ENCODE results near the gene THAP8. TPM values are rescaled to one million over a fixed set of nuclear protein-coding genes. Genes with fewer than 3 reads are reported as not detected.

THAP8 gene
- total RNA-seq, 1 donor from 2014 or later, result 10.1 TPM

DNA sequence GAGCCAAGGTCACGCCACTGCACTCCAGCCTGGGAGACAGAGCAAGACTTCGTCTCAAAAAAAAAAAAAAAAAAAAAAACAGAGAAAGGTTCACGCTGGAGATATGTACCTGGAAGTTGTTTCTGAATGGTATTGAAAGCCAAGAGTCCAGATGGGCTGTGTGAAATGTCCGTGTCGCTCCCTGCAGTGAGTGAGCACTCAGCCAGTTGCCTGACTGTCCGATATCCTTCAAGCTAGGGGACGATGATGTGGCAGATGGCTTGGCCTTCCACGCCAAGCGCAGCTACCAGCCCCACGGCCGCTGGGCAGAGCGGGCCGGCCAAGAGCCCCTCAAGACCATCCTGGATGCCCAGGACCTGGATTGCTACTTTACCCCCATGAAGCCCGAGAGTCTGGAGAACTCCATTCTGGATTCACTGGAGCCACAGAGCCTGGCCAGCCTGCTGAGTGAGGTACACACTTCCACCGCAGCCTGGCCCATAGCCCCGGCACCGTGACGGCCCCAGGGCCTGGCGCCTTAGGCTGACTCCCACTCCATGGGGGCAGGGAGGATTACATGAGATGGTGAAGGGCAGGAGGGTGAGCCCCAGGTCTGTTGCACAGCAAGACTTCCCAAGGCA lies 45.2 kb upstream of the THAP8 start:
- DNase-seq (ENCODE audit: low spot score, unreplicated experiment), result no peak
- Mint-ChIP-seq H3K4me3 (ENCODE audit: low read depth) (no peak overlapping the region), H3K27ac (no peak overlapping the region), H3K9me3 (ENCODE audit: low read depth) (no peaks in the 10 kb centered on the region), H3K4me1 (ENCODE audit: low read depth) (no peaks in the 10 kb centered on the region), H3K27me3 (no peaks in the 10 kb centered on the region), H3K36me3 (ENCODE audit: insufficient read depth) (no peaks in the 10 kb centered on the region)
- TF ChIP-seq CTCF (IDR thresholded peaks at IDR 0.05; ENCODE audit: unreplicated experiment), result no peak

- no peaks in the 10 kb centered on the region for H3K27me3 Mint-ChIP-seq
- no peaks in the 10 kb centered on the region for H3K4me1 Mint-ChIP-seq (ENCODE audit: low read depth)
- TF ChIP-seq CTCF (IDR thresholded peaks at IDR 0.05; ENCODE audit: unreplicated experiment), result no peak
- H3K27ac Mint-ChIP-seq, result no peak overlapping the region
- DNase-seq (ENCODE audit: low spot score, unreplicated experiment), result no peak
- no peaks in the 10 kb centered on the region for H3K9me3 Mint-ChIP-seq (ENCODE audit: low read depth)
- H3K4me3 Mint-ChIP-seq (ENCODE audit: low read depth), result no peak overlapping the region
- no peaks in the 10 kb centered on the region for H3K36me3 Mint-ChIP-seq (ENCODE audit: insufficient read depth)
Measured at GRCh38 chr19:36097036-36097435, 43.0 kb upstream of the THAP8 start.

DNA sequence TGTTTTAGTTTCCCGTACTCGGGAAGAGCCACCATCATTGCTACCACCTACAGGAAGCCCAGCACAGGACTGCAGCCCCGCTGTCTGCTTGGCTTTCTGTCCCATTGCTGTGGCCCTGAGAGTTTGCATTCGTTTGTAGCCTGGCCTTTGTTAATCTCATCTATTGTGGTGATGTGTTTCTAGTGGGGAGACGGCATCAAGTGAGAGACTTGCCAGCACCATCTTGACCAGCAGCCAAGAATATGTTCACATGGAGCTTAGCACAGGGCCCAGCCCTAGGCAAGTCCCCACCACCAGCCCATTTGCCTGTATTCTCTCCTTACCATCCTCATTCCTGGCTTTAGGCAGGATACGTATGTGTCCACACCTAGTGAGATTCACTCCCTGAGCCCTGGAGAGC lies 39.6 kb upstream of the THAP8 start:
- H3K4me1 Mint-ChIP-seq (ENCODE audit: low read depth), result no peaks in the 10 kb centered on the region
- H3K9me3 Mint-ChIP-seq (ENCODE audit: low read depth), result no peaks in the 10 kb centered on the region

DNA sequence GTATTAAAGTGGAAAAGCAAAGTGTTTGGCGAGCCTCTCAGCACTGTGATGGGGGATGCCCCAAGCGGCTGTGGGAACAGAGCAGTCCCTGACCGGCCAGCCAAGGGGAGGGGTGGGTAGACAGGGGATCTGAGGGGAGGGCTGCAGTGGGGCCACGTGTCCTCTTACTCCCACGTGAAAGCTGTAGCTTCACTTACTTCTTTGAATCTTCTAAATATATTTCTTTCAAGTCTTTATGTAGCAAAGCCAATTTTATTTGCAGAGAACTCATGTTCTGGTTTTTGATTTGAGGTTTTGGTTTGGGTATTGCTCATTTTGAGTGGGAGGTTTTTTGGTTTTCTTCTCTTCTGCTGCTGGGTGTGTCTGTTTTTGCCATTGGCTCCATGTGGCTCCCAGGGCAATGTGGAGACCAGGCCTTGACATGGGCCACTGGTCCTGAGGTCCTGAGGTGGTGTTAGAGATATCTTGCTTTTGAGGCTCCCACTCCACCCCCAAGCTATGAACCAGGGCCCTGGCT lies 39.1 kb upstream of the THAP8 start:
- no peaks in the 10 kb centered on the region for H3K4me1 Mint-ChIP-seq (ENCODE audit: low read depth)
- no peaks in the 10 kb centered on the region for H3K27me3 Mint-ChIP-seq
- TF ChIP-seq CTCF (IDR thresholded peaks at IDR 0.05; ENCODE audit: unreplicated experiment), result no peak
- H3K36me3 Mint-ChIP-seq (ENCODE audit: insufficient read depth), result no peaks in the 10 kb centered on the region
- H3K9me3 Mint-ChIP-seq (ENCODE audit: low read depth), result no peaks in the 10 kb centered on the region
- no peak overlapping the region for H3K27ac Mint-ChIP-seq
- no peak for DNase-seq (ENCODE audit: low spot score, unreplicated experiment)
- H3K4me3 Mint-ChIP-seq (ENCODE audit: low read depth), result no peak overlapping the region

More for the DNA sequence above, 39.6 kb upstream of the THAP8 start:
- no peak for DNase-seq (ENCODE audit: low spot score, unreplicated experiment)
- H3K27ac Mint-ChIP-seq, result no peak overlapping the region
- no peaks in the 10 kb centered on the region for H3K27me3 Mint-ChIP-seq
- no peaks in the 10 kb centered on the region for H3K36me3 Mint-ChIP-seq (ENCODE audit: insufficient read depth)
- no peak for TF ChIP-seq CTCF (IDR thresholded peaks at IDR 0.05; ENCODE audit: unreplicated experiment)
- H3K4me3 Mint-ChIP-seq (ENCODE audit: low read depth), result no peak overlapping the region

GRCh38 chr19:36092566-36092965 lies 38.5 kb upstream of the THAP8 start:
- Mint-ChIP-seq H3K27me3 (no peaks in the 10 kb centered on the region), H3K4me3 (ENCODE audit: low read depth) (no peak overlapping the region), H3K27ac (no peak overlapping the region), H3K36me3 (ENCODE audit: insufficient read depth) (no peaks in the 10 kb centered on the region), H3K4me1 (ENCODE audit: low read depth) (no peaks in the 10 kb centered on the region), H3K9me3 (ENCODE audit: low read depth) (no peaks in the 10 kb centered on the region)
- no peak for TF ChIP-seq CTCF (IDR thresholded peaks at IDR 0.05; ENCODE audit: unreplicated experiment)
- DNase-seq (ENCODE audit: low spot score, unreplicated experiment), result no peak

All from progenitor cell of endocrine pancreas (in vitro differentiated cells).